Colon (tissue), 2 donors: ENCODE data around the gene CSNK2A1.

Experiments used
- FAIRE-seq: peaks from 2 replicates; lab custom pipeline; 2012; peaks lifted over from hg19 to GRCh38; lab: Jason Lieb, UNC
- donor health status: control.
- donor health status: control.

CSNK2A1 gene

GRCh38 chr20:564192-564591 is 20.6 kb upstream of the CSNK2A1 start:
- no peak for FAIRE-seq

GRCh38 chr20:563187-563586 is 19.6 kb upstream of the CSNK2A1 start:
- FAIRE-seq = no peak

- no peak for FAIRE-seq
Observed at GRCh38 chr20:562232-562897, 18.8 kb upstream of the CSNK2A1 start.

GRCh38 chr20:561437-562231 is 18.0 kb upstream of the CSNK2A1 start:
- no peak for FAIRE-seq

GRCh38 chr20:560680-561079 is 17.1 kb upstream of the CSNK2A1 start:
- FAIRE-seq = no peak

GRCh38 chr20:558117-558516 is 14.5 kb upstream of the CSNK2A1 start:
- FAIRE-seq = no peak

GRCh38 chr20:556984-557383 is 13.4 kb upstream of the CSNK2A1 start:
- FAIRE-seq = no peak

GRCh38 chr20:555976-556385 is 12.4 kb upstream of the CSNK2A1 start:
- FAIRE-seq = no peak

GRCh38 chr20:550611-551010 is 7.0 kb upstream of the CSNK2A1 start:
- no peak for FAIRE-seq

- no peak for FAIRE-seq
Observed at GRCh38 chr20:549722-550496, 6.3 kb upstream of the CSNK2A1 start.

- no peak for FAIRE-seq
Observed at GRCh38 chr20:548906-549305, 5.3 kb upstream of the CSNK2A1 start.

- FAIRE-seq = no peak
Observed at GRCh38 chr20:547394-547793, 3.8 kb upstream of the CSNK2A1 start.

- FAIRE-seq = no peak
Observed at GRCh38 chr20:546353-546752, 2.8 kb upstream of the CSNK2A1 start.

GRCh38 chr20:544153-544725 is 649 bp upstream of the CSNK2A1 start:
- no peak for FAIRE-seq

GRCh38 chr20:542777-543368 is 717 bp downstream of the CSNK2A1 start:
- FAIRE-seq = no peak

- FAIRE-seq = no peak
Observed at GRCh38 chr20:540391-541201, 3.0 kb downstream of the CSNK2A1 start.

- no peak for FAIRE-seq
Observed at GRCh38 chr20:539848-540247, 3.7 kb downstream of the CSNK2A1 start.

- no peak for FAIRE-seq
Observed at GRCh38 chr20:539191-539590, 4.4 kb downstream of the CSNK2A1 start.

GRCh38 chr20:537983-538382 is 5.6 kb downstream of the CSNK2A1 start:
- no peak for FAIRE-seq

- FAIRE-seq = no peak
Observed at GRCh38 chr20:536426-537010, 7.1 kb downstream of the CSNK2A1 start.

- FAIRE-seq = peak; percentile 78
Observed at GRCh38 chr20:535958-536357, 7.6 kb downstream of the CSNK2A1 start.
